ENCODE results near the gene AHR. TPM values are rescaled to one million over a fixed set of nuclear protein-coding genes. Genes with fewer than 3 reads are reported as not detected.

Gene AHR
- polyA plus RNA-seq, 1 donor (not counting 4 experiments of a cell fraction or from before 2014, with no cell fraction given), result 19.4 TPM

DNA sequence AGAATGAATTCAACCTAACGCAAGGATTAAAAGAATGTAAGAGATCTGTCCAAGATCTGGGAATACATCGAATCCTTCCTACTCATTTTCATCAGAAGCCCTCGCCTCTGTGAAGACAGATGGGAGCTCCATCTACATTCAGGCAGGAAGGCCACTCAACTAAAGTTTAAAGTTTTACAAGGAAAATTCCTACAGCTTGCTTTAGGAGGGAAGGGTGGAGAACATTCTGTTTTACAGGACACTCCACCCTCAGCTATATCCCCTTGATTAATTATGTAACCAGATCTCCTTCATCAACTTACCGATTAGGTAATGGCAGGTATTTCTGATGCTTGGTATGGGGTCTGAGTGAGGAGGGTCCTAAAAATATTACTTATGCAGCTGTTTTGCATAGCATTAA, 5.6 kb upstream of the AHR start:
- dilution Hi-C loops (cut with MboI; ENCODE audit: extremely low pct_ligation_motif_present, low sequenced_read_pairs), result no loop called here
- FAIRE-seq, result no peak
- TF ChIP-seq EZH2 (IDR thresholded peaks at IDR 0.05; ENCODE audit: low read length), result no peak
- TF ChIP-seq, protein P1, sequence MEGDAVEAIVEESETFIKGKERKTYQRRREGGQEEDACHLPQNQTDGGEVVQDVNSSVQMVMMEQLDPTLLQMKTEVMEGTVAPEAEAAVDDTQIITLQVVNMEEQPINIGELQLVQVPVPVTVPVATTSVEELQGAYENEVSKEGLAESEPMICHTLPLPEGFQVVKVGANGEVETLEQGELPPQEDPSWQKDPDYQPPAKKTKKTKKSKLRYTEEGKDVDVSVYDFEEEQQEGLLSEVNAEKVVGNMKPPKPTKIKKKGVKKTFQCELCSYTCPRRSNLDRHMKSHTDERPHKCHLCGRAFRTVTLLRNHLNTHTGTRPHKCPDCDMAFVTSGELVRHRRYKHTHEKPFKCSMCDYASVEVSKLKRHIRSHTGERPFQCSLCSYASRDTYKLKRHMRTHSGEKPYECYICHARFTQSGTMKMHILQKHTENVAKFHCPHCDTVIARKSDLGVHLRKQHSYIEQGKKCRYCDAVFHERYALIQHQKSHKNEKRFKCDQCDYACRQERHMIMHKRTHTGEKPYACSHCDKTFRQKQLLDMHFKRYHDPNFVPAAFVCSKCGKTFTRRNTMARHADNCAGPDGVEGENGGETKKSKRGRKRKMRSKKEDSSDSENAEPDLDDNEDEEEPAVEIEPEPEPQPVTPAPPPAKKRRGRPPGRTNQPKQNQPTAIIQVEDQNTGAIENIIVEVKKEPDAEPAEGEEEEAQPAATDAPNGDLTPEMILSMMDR (optimal IDR thresholded peaks at IDR 0.05 in 1 of 3, IDR thresholded peaks at IDR 0.05 in 1 of 3, conservative IDR thresholded peaks at IDR 0.05 in 1 of 3; ENCODE audit: extremely low read depth in 1 of 3, insufficient read depth in 2 of 3, low read length in 3 of 3), result no peak

DNA sequence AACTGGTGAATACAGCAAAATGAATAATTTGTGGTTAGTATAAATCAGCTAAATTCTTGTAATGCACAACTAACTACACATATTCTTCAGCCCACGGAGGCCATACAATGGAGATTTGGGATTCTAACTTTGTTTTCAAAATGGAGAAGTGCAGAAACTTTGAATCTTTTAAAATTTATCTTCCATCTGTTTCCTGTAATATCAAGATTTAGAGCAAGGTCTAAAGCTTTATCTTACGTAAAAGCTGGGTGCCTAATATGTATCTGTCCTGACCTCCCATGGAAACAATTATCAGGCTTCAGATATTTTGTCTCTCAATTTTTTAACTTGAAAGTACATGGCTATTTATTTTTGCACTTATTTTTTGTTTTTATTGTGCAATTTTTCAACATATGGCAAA, 5.0 kb upstream of the AHR start:
- no peak for DNase-seq (ENCODE audit: low read depth, low spot score)
- H3K9ac ChIP-seq (ENCODE audit: control insufficient read depth, extremely low read depth, insufficient read depth, low read length), result no peak overlapping the region
- TF ChIP-seq, protein P1 (optimal IDR thresholded peaks at IDR 0.05 in 1 of 3, IDR thresholded peaks at IDR 0.05 in 1 of 3, conservative IDR thresholded peaks at IDR 0.05 in 1 of 3; ENCODE audit: extremely low read depth in 1 of 3, insufficient read depth in 2 of 3, low read length in 3 of 3), result no peak
- TF ChIP-seq EZH2 (IDR thresholded peaks at IDR 0.05; ENCODE audit: low read length), result no peak
- H3K79me2 ChIP-seq (ENCODE audit: control insufficient read depth, insufficient read depth, low read length), result no peaks in the 10 kb centered on the region
- FAIRE-seq, result no peak
- H2AFZ ChIP-seq (ENCODE audit: control insufficient read depth, low read length), result no peak overlapping the region
- H3K9me3 ChIP-seq (ENCODE audit: control insufficient read depth, low read depth, low read length), result no peaks in the 10 kb centered on the region
- no peak overlapping the region for H3K27ac ChIP-seq (ENCODE audit: control insufficient read depth, insufficient read depth, low read length)
- no peaks in the 10 kb centered on the region for H4K20me1 ChIP-seq (ENCODE audit: control insufficient read depth, extremely low read depth, insufficient read depth, low read length)
- H3K4me3 ChIP-seq (ENCODE audit: control insufficient read depth in 2 of 3, extremely low read depth in 1 of 3, insufficient read depth in 2 of 3, low read depth in 1 of 3, low read length in 3 of 3), result no peak overlapping the region
- no peaks in the 10 kb centered on the region for H3K4me1 ChIP-seq (ENCODE audit: control insufficient read depth, extremely low read depth, insufficient read depth, low read length)
- H3K4me2 ChIP-seq (ENCODE audit: control insufficient read depth, extremely low read depth, insufficient read depth, low read depth, low read length), result no peak overlapping the region
- H3K36me3 ChIP-seq (ENCODE audit: control insufficient read depth in 2 of 2, extremely low read depth in 1 of 2, insufficient read depth in 2 of 2, low read length in 2 of 2), result no peaks in the 10 kb centered on the region
- dilution Hi-C loops (cut with MboI; ENCODE audit: extremely low pct_ligation_motif_present, low sequenced_read_pairs), result no loop called here
- no peaks in the 10 kb centered on the region for H3K9me1 ChIP-seq (ENCODE audit: control insufficient read depth, extremely low read depth, insufficient read depth, low read length)
- no peaks in the 10 kb centered on the region for H3K27me3 ChIP-seq (ENCODE audit: control insufficient read depth, extremely low read depth, insufficient read depth, low read length)

More for the DNA sequence above, 5.6 kb upstream of the AHR start:
- H3K9me1 ChIP-seq (ENCODE audit: control insufficient read depth, extremely low read depth, insufficient read depth, low read length), result no peaks in the 10 kb centered on the region
- no peaks in the 10 kb centered on the region for H3K79me2 ChIP-seq (ENCODE audit: control insufficient read depth, insufficient read depth, low read length)
- H3K9ac ChIP-seq (ENCODE audit: control insufficient read depth, extremely low read depth, insufficient read depth, low read length), result no peak overlapping the region
- H4K20me1 ChIP-seq (ENCODE audit: control insufficient read depth, extremely low read depth, insufficient read depth, low read length), result no peaks in the 10 kb centered on the region
- no peak overlapping the region for H3K4me3 ChIP-seq (ENCODE audit: control insufficient read depth in 2 of 3, extremely low read depth in 1 of 3, insufficient read depth in 2 of 3, low read depth in 1 of 3, low read length in 3 of 3)
- no peaks in the 10 kb centered on the region for H3K9me3 ChIP-seq (ENCODE audit: control insufficient read depth, low read depth, low read length)
- no peaks in the 10 kb centered on the region for H3K4me1 ChIP-seq (ENCODE audit: control insufficient read depth, extremely low read depth, insufficient read depth, low read length)
- no peak overlapping the region for H2AFZ ChIP-seq (ENCODE audit: control insufficient read depth, low read length)
- H3K36me3 ChIP-seq (ENCODE audit: control insufficient read depth in 2 of 2, extremely low read depth in 1 of 2, insufficient read depth in 2 of 2, low read length in 2 of 2), result no peaks in the 10 kb centered on the region
- H3K27me3 ChIP-seq (ENCODE audit: control insufficient read depth, extremely low read depth, insufficient read depth, low read length), result no peaks in the 10 kb centered on the region
- no peak overlapping the region for H3K4me2 ChIP-seq (ENCODE audit: control insufficient read depth, extremely low read depth, insufficient read depth, low read depth, low read length)
- H3K27ac ChIP-seq (ENCODE audit: control insufficient read depth, insufficient read depth, low read length), result no peak overlapping the region
- DNase-seq (ENCODE audit: low read depth, low spot score), result no peak
